GM19372 (cell line): Measurements from ENCODE around the gene TP53RK.

Source experiments
- ATAC-seq: cut with Tn5 transposase; IDR thresholded peaks from one replicate; pipeline ENCODE4 v1.9.1; 2021; ENCODE audit warnings: mild to moderate bottlenecking, low read depth, moderate library complexity; ENCODE audit not compliant: unreplicated experiment

TP53RK gene

GRCh38 chr20:46666306-46666705, 22.9 kb downstream of the TP53RK start:
- no peak for ATAC-seq

GRCh38 chr20:46665602-46666001, 23.6 kb downstream of the TP53RK start:
- ATAC-seq = no peak

GRCh38 chr20:46663531-46663930, 25.7 kb downstream of the TP53RK start:
- ATAC-seq = no peak

GRCh38 chr20:46661659-46662058, 27.6 kb downstream of the TP53RK start:
- ATAC-seq = no peak

- no peak for ATAC-seq
These were observed 28.8 kb downstream of the TP53RK start for GRCh38 chr20:46660487-46660886.

- ATAC-seq = no peak
These were observed 31.6 kb downstream of the TP53RK start for GRCh38 chr20:46657618-46658017.

GRCh38 chr20:46657137-46657536, 32.1 kb downstream of the TP53RK start:
- ATAC-seq = no peak

- no peak for ATAC-seq
These were observed 36.5 kb downstream of the TP53RK start for GRCh38 chr20:46652699-46653098.

- ATAC-seq = no peak
These were observed 37.9 kb downstream of the TP53RK start, which contains the start of gene SLC13A3 for GRCh38 chr20:46651091-46651962. TSS of gene SLC13A3 (minus strand) at chr20:46651459. CDS start at chr20:46651421, 38 bp downstream.

GRCh38 chr20:46650575-46651090, 38.6 kb downstream of the TP53RK start:
- ATAC-seq = no peak

- ATAC-seq = no peak
These were observed 39.2 kb downstream of the TP53RK start for GRCh38 chr20:46649965-46650542.

- ATAC-seq = no peak
These were observed 39.6 kb downstream of the TP53RK start for GRCh38 chr20:46649650-46649949.

GRCh38 chr20:46648903-46649649, 40.2 kb downstream of the TP53RK start:
- no peak for ATAC-seq

- no peak for ATAC-seq
These were observed 41.8 kb downstream of the TP53RK start for GRCh38 chr20:46647469-46647868.

GRCh38 chr20:46646659-46647380, 42.4 kb downstream of the TP53RK start:
- no peak for ATAC-seq

GRCh38 chr20:46646122-46646521, 43.1 kb downstream of the TP53RK start:
- ATAC-seq = no peak

- no peak for ATAC-seq
These were observed 44.5 kb downstream of the TP53RK start for GRCh38 chr20:46644733-46645132.

GRCh38 chr20:46644160-46644559, 45.1 kb downstream of the TP53RK start:
- ATAC-seq = no peak

- no peak for ATAC-seq
These were observed 46.3 kb downstream of the TP53RK start for GRCh38 chr20:46642969-46643343.

GRCh38 chr20:46642265-46642968, 46.8 kb downstream of the TP53RK start:
- no peak for ATAC-seq
